ENCODE measurements around the gene RPL31. TPM values are rescaled to one million over a fixed set of nuclear protein-coding genes. Genes with fewer than 3 reads are reported as not detected.
A peak's percentile ranks its signal among the peaks of the same experiment; 100 is the strongest.

RPL31 gene
- total and polyA plus RNA-seq, 2 donors from 2014 or later, result 1,182 to 2,844 TPM

DNA sequence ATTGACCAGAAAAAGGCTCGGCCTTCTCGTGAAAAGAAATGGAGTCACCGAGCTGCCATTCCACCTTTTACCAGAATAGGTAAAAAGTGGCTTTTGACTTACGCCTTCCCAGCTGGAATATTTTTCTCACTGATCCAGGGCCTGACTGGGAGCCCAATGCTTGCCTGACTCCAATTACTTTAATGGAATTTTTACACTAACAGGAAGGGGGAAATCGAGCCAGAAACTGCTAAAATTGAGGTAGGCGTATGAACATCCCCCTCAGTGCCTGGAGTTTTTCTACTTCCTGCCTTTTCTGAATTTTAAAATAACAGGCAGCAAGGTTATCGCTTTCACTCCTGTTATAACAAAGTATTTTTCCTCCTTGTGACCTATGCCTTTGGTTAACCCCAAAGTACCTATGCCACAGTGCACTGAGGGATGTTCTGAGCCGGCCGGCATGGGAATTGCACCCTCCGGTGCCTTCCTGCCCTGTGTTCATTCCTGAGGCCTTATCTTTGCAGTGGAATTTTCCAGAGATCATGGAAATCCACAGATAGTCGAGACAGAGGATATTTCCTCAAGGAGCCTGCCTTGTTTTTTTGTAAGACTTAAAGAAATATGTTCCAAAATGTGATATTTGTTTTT lies 18.3 kb upstream of the RPL31 start:
- no peaks in the 10 kb centered on the region for H3K4me1 ChIP-seq (ENCODE audit: control insufficient read depth in 2 of 3, insufficient read depth in 2 of 3, low read depth in 1 of 3, low read length in 3 of 3)
- TF ChIP-seq CTCF (IDR thresholded peaks at IDR 0.05; ENCODE audit: borderline replicate concordance, extremely low read depth, insufficient read depth), result no peak
- H3K4me3 ChIP-seq (ENCODE audit: low read length in 3 of 3), result no peak overlapping the region
- no peak for DNase-seq
- peaks cover 0 to 5% (median 3%) of the 10 kb centered on the region in 3 donors for H3K36me3 ChIP-seq (ENCODE audit: control insufficient read depth in 2 of 3, insufficient read depth in 3 of 3, low read length in 3 of 3)
- H3K9ac ChIP-seq (ENCODE audit: low read length in 3 of 3), result no peak overlapping the region
- H3K27me3 ChIP-seq (ENCODE audit: control insufficient read depth, insufficient read depth, low read length), result no peaks in the 10 kb centered on the region
- intact Hi-C loops (cut with DNase I), result loop anchor here (5.0 to 10.0 kb wide), 2 partner anchors 249 to 371 kb away; no protein-coding TSS in a partner anchor
- FAIRE-seq, result no peak
- no peak overlapping the region for H3K27ac ChIP-seq (ENCODE audit: low read depth in 2 of 2, low read length in 2 of 2)
- no peaks in the 10 kb centered on the region for H3K9me3 ChIP-seq (ENCODE audit: control insufficient read depth in 2 of 3, insufficient read depth in 1 of 3, low read length in 3 of 3)

DNA sequence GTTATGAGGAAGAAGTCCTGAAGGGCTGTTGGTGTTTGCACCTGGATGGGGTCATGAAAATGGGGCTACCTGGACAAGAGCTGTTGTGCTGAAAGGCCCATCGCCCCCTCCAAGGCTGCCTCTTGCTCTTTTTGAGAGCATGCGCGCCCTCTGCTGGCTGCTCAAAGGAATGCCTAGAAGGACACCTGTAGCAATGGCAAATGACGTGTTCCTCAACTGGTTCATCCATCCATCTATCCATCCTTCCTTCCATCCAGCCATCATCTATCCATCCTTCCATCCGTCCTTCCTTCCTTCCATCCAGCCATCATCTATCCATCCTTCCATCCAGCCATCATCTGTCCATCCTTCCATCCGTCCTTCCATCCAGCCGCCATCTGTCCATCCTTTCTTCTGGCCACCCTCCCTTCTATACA lies 17.2 kb upstream of the RPL31 start:
- Histone ChIP-seq H3K9ac (ENCODE audit: low read length in 3 of 3) (no peak overlapping the region), H3K4me3 (ENCODE audit: low read length in 3 of 3) (no peak overlapping the region), H3K27ac (ENCODE audit: low read depth in 2 of 2, low read length in 2 of 2) (no peak overlapping the region), H3K36me3 (ENCODE audit: control insufficient read depth in 2 of 3, insufficient read depth in 3 of 3, low read length in 3 of 3) (peaks cover 0 to 5% (median 3%) of the 10 kb centered on the region in 3 donors), H3K27me3 (ENCODE audit: control insufficient read depth, insufficient read depth, low read length) (no peaks in the 10 kb centered on the region), H3K4me1 (ENCODE audit: control insufficient read depth in 2 of 3, insufficient read depth in 2 of 3, low read depth in 1 of 3, low read length in 3 of 3) (no peaks in the 10 kb centered on the region), H3K9me3 (ENCODE audit: control insufficient read depth in 2 of 3, insufficient read depth in 1 of 3, low read length in 3 of 3) (no peaks in the 10 kb centered on the region)
- DNase-seq, result peak; percentile 76 to 88 (median 82)
- intact Hi-C loops (cut with DNase I), result loop anchor here (5.0 to 10.0 kb wide), 2 partner anchors 250 to 373 kb away; no protein-coding TSS in a partner anchor
- peak; percentile 92 for TF ChIP-seq CTCF (IDR thresholded peaks at IDR 0.05; ENCODE audit: borderline replicate concordance, extremely low read depth, insufficient read depth)
- FAIRE-seq, result no peak

DNA sequence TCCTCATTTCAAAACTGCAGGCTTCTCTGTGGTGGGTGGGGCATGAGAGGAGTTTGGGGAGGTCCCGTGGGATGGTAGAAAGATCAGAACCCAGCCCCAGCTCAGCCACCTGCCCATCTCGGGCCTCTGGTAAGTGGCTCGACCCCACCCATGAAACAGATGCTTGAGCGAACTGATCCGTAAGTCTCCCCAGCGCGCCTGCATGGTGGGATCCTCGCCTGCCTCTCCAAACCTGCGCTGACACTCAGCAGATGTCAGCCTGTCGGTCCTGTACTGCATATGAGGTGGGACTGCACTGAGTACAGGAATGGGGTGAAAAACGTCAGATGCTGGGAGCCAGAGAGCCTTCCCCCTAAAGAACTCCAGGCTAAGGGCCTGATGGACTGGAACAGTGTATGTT lies 15.9 kb upstream of the RPL31 start:
- no peaks in the 10 kb centered on the region for H3K4me1 ChIP-seq (ENCODE audit: control insufficient read depth in 2 of 3, insufficient read depth in 2 of 3, low read depth in 1 of 3, low read length in 3 of 3)
- H3K9me3 ChIP-seq (ENCODE audit: control insufficient read depth in 2 of 3, insufficient read depth in 1 of 3, low read length in 3 of 3), result no peaks in the 10 kb centered on the region
- H3K27ac ChIP-seq (ENCODE audit: low read depth in 2 of 2, low read length in 2 of 2), result no peak overlapping the region
- H3K4me3 ChIP-seq (ENCODE audit: low read length in 3 of 3), result no peak overlapping the region
- intact Hi-C loops (cut with DNase I), result loop anchor here (10.0 kb wide), 1 partner anchor 251 kb away; no protein-coding TSS in a partner anchor
- TF ChIP-seq CTCF (IDR thresholded peaks at IDR 0.05; ENCODE audit: borderline replicate concordance, extremely low read depth, insufficient read depth), result no peak
- H3K36me3 ChIP-seq (ENCODE audit: control insufficient read depth in 2 of 3, insufficient read depth in 3 of 3, low read length in 3 of 3), result peaks cover 0 to 5% (median 5%) of the 10 kb centered on the region in 3 donors
- FAIRE-seq (no peak), DNase-seq (no peak)
- no peaks in the 10 kb centered on the region for H3K27me3 ChIP-seq (ENCODE audit: control insufficient read depth, insufficient read depth, low read length)
- no peak overlapping the region for H3K9ac ChIP-seq (ENCODE audit: low read length in 3 of 3)

Data from kidney (tissue), 14 donors.